ENCODE results near the gene PTPRQ.

The PTPRQ gene

DNA sequence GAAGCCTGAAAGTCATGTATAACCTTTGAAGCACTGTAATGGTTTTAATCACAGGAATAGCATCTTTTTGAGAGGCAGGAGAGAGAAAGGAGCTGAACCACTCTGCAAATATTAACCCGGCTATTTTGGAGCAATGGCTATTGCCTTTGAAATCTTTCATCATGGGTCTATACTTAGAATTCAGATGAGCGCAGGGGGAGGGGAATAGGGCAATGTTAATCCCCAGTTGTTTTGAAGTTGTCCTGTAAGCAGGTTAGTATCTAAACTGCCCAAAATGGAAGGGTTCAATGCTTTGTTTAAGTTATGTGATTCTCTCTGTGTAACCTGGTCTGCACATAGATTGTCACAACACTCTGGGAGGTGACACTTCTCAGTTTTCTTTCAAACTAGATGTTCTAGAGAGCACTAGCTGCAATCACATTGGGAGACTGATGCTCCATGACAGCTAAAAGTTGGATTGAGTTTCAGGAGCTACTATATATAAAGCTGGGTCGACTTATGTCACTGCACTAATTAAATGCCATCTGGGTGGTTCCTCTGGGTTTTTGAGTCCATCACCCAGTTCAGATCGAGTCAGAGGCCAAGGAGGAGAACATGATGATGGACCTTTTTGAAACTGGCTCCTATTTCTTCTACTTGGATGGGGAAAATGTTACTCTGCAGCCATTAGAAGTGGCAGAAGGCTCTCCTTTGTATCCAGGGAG lies 263.2 kb downstream of the PTPRQ start, which contains the start of gene MYF6:
MYF6 (plus strand) TSS at position 509 of the 704 bp plus-strand sequence; CDS start at position 595, 86 bp downstream.
- no peak for DNase-seq

DNA sequence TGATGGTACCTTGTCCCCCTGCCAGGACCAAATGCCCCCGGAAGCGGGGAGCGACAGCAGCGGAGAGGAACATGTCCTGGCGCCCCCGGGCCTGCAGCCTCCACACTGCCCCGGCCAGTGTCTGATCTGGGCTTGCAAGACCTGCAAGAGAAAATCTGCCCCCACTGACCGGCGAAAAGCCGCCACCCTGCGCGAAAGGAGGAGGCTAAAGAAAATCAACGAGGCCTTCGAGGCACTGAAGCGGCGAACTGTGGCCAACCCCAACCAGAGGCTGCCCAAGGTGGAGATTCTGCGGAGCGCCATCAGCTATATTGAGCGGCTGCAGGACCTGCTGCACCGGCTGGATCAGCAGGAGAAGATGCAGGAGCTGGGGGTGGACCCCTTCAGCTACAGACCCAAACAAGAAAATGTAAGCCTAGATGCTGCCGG lies 263.8 kb downstream of the PTPRQ start:
- no peak for DNase-seq

DNA sequence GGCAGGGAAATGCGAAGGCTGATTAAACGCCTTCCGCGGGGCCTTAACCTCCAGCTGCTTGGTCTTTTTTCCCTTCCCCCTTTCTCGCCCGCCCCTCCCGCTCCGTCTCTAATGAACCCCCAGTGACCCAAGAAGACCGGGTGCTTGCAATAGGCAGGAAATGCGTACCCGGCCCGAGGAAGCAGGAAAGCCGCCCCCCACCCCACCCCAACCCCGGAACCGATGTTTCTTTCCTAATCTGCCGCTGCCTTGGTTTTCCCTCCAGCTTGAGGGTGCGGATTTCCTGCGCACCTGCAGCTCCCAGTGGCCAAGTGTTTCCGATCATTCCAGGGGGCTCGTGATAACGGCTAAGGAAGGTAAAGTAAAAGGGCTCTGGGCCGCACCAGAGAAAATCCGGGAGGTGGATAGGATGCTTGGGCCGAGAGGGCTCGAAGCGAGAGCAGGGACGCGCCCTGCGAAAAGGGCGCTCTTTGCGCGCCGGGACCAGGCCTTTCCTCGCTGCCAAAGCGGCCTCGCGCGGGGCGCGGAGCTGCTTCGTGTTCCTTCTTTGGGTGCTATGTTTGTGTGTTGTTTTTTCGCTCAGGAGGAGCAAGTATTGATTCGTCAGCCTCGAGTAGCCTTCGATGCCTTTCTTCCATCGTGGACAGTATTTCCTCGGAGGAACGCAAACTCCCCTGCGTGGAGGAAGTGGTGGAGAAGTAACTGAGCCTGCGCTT lies 264.4 kb downstream of the PTPRQ start:
- DNase-seq: no peak

DNA sequence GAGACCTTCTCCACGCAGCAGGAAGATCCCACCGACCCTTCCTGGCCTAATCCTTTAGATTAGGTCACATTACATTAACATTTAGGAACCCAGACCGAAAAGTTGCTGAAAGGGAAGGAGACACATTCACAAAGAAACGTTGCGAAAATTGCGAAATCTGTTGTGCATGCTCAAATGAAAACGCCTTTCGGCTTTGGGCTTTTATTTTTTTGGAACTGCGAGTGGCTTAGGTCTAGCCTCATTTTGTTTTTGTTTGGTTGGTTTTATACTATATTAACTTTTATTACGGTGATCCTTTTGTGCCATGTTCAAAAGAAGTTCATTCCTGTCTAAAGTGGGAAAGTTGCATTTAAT lies 264.9 kb downstream of the PTPRQ start:
- no peak for DNase-seq

DNA sequence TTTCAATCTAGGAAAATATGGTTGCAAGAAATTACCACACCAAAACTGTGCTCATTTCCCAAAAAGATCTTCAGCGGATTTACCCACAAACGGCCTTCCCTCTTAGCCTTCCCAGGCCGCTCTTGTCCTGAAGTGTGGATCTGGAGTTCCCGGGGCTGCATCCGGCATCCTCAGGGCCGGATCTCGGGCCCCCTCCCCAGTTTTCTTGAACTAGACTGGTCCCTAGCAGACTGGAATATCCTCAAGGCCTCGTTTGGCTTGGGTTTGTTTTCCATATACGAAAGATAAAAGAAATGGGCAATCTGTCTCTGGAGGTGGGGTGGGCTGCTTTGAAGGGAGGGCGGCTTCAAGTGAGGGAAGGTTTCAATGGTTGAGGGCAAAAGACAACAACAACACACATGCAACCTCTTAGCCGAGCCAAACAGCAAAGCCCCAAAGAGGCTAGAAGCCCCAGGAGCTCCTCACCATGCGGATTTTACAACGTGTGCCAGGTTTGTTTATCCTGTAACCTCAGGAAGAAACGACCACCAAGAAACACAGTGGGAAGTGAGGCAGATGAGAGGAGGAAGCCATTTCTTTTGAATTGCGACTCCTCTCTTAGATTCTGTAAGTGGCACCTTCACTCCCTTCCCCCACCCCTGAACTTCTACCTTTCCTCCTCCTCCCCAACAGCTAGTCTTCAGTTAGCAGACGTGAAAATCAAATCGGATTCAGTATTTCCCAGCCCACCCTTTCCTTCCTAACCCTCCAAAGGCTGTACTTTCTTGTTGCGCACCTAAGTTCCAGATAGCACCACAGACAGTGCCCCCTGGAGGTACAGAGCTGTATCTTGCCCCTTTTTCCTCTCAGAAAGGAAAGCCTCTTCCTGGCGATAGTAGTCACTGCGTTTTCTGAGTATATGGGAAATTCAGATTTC lies 266.0 kb downstream of the PTPRQ start:
- peak; percentile 70 for DNase-seq

DNA sequence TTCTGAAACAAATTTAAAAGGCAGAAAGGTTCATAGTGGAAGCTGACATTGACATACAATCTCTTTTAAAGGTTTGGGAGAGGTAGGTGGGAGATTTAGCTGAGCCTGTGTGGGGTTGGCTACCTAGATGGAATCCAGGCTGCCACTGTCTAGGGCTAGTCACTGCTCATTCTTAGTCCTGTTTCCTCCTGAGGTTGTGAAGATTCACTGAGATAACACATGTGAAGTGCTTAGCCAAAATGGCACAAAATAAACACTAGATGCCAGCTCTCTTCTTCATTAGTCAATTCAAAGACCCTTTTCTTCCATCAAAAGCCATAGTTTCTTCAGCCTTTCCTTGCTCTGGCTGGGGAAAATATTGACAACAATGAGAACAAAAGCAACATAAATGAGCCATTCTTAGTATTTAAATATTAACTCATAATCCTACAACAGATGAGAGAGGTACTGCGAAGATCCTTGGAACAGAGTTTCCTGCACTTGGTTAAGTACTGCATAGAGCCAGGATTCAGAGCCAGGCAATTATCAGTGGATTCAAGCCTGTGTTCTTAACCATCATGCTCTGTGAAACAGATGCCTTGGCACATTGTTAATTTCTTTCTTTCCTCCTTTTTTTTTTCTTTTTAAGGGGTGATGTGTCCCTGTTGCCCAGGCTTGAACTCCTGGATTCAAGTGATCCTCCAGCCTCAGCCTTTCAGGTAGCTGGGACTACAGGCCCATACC lies 266.9 kb downstream of the PTPRQ start:
- DNase-seq: no peak

DNA sequence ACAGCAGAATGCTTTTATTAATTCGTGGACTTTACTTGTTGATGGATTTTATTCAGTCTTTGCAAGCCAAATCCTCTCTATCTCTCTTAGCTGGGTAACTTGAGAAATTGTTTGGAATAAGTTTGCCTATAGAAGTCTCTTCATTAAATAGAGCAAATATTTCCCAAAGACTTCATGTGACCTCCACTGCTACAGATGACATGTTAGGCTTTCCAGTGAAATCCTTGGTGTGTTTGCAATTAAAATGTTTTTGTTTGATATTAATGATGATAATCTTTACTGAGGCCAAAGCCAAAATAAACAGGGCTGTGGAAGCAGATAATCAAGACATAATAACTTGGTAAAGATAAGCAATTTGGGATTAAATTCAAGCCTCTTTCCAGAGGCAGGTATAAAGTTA lies 267.8 kb downstream of the PTPRQ start:
- DNase-seq: no peak

DNA sequence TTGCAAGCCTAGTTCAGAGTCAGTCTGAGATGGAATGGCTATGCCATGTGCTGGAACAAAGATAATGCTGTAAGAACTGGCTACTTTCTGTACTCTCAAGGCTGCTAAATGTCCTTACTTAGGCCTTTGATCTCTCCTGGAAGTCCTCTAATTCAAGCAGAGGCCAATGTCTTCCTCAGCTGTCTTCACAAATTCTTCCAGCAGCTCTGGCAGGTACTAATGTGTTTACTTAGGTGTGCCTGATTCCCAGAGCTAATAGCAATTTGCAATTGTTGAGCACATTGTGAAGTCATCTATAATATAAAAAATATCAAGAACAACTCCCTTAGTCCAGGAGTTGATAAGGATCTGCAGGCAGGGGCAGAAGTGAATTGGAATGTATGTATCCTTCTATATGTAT lies 268.8 kb downstream of the PTPRQ start:
- DNase-seq: no peak

DNA sequence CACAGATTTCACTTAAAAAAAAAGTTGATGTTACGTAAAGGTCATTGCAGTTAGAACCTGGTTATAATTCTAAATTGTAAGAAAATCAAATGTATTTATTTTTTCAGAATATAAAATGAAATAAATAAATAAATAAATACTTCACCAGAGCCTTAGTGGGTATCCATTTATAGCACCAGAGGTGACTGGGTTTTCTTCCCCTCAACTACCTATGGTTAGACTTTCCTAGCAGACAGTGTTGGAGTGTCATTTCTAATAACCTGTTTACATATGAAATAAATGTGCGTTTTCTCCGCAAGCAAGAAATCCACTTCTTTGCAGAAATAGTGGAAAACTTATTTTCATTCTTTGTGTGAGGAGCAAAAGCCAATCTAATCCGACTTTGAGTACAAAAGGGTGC lies 269.4 kb downstream of the PTPRQ start:
- no peak for DNase-seq

DNA sequence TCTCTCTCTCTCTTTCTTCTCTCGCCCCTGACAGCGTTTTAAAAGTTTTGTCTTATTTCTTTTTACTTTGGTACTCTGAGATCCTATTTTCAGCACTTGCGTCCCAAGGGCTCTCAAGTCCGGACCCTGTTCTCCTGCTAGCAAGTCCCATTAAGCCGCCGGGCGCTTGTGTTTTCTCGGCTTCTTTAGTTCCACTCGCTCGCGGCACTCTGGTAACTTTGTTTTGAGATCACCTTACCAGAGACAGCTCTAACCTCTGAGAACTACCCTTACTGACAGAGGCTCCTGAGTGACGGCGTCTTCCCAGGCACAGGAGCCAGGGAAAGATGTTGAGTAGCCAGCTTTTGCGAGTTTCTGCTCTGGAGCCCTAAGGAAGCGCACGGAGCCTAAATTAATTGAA lies 270.0 kb downstream of the PTPRQ start:
- peak; percentile 88 for DNase-seq

DNA sequence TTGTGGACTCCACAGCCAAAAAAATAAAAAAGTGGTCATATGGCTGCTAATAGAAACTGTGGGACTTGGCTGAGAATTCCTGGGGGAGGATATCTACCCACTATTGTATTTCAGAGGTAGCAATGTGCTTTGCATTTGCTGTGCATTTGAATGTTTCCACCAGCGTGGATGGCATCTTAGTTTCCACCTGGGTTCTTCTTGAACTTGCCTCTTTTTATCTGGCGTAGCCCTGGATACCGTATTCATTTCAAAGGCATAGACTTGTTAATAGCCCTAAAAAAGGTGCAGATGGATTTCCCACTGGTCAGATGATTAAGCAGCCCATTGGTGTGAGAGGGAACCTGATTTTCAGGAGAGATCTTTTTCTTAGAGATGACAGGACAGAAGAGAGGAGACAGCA lies 270.8 kb downstream of the PTPRQ start:
- no peak for DNase-seq

DNA sequence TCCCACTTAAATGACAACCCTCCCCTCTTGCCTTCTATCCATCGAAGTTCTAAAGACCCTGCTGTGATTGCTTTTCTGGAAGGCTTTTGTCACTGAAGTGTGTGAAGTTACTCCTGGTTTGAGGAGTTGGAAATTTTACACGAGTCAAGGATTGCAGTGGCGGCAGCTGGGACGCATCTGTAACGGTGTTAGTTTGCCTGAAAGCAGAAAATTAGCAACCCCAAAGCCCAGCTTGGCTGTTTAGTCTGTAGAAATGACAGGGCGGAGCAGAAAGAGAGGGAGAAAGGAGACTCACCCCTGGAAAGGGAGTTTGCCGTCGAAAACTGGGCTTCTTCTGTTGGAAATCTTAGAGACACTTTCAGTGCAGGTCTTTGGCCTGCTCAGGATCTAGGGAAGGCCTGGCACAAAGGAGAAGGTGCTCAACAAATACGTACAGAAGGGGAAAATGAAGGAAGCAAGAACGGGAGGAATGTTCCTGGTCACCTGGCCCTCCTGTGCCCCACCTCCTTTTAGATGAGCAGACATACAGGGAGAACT lies 271.7 kb downstream of the PTPRQ start:
- no peak for DNase-seq

DNA sequence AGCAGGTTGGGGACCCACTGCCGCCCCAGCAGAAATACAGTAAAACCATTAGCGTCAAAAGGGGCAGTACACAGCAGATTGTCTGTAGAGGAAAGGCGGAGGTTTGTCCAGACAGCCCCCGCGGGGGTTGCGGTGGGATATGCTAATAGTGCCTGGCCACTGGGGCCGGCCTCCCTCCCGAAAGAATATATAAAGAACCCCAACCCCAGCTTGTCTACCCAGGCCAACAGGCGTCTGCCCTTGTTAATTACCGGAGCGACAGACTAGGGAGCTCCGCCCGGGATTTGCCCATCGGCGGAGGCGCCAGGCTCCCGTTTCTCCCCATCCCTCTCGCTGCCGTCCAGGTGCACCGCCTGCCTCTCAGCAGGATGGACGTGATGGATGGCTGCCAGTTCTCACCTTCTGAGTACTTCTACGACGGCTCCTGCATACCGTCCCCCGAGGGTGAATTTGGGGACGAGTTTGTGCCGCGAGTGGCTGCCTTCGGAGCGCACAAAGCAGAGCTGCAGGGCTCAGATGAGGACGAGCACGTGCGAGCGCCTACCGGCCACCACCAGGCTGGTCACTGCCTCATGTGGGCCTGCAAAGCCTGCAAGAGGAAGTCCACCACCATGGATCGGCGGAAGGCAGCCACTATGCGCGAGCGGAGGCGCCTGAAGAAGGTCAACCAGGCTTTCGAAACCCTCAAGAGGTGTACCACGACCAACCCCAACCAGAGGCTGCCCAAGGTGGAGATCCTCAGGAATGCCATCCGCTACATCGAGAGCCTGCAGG lies 272.8 kb downstream of the PTPRQ start, which contains the start of gene MYF5:
MYF5 (plus strand) TSS at position 217 of the 774 bp plus-strand sequence; CDS start at position 369, 152 bp downstream.
- DNase-seq: no peak

DNA sequence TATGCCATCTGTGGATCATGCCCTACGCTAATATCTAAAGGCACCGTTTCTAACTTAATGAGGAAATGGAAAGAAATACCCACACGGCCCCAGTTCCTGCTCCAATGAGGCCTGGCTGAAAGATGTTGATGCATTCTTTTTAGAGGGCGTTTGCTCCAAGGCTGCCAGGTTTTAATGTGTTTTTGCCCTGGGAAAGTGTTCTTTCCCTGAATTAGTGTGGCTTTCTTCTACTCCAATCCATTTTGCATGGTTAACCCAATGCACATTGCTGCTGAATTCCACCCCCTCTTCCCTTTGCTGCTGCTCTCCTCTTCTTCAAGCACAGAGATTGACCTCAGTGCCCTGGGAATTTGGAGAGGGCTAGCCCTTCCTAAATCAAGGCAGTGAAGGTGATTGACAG lies 273.8 kb downstream of the PTPRQ start:
- no peak for DNase-seq

DNA sequence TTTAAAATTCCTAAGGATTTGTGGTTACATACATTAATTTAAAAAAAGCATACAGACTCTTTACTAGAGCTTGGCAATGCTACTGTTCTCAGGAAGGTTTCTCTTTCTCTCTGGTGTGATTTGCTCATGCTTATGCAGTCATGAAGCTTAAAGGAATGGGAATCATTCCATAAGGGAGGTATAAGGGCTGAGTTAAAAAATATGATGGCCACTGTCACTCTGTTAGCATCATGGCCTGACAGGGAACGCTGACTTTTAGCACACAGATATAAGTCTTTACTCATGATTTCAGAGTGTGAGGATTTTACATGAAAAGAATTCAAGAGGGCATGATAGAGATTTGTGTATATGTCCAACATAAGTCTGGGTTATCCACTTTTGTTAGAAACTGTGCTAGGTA lies 276.5 kb downstream of the PTPRQ start:
- no peak for DNase-seq

DNA sequence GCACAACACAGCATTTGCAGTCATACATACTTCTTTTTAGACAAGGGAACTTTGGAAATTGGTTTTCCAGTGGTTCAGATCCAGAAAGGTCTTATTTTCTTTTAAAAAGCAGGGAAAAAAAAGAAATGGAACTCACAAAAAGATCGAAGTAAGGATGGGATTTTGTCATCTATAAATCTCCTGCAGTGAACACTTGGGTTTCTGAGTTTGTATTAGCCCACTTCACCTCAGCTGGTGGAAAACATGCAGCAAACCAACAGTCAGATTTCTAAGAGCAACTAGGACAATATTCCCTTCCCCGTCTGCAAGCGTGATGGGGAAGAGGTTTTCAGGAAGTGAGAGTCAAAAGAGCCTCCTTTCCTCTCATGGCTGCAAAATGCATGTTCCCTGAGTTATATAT lies 277.3 kb downstream of the PTPRQ start:
- DNase-seq: no peak

All from islet precursor cell (in vitro differentiated cells).